DOHH2 (cell line): Measurements from ENCODE around the gene PRKN.

ENCODE experiments used
- H3F3A ChIP-seq: fragments of 200-600 bp; sonication (generic), shearing (Covaris generic); 2 replicates; pipeline ENCODE4 v1.6.0; 2016; ENCODE audit warnings: antibody characterized with exemption, mild to moderate bottlenecking; ENCODE audit not compliant: control insufficient read depth, insufficient read depth
- H3K27ac ChIP-seq: fragments of 200-600 bp; sonication (generic); 2 replicates; pipeline ENCODE4 v1.5.1; 2014; ENCODE audit warnings: low read depth, mild to moderate bottlenecking, low read length, moderate library complexity
- H3K27me3 ChIP-seq: fragments of 200-600 bp; sonication (generic); 2 replicates; pipeline ENCODE4 v1.6.1; 2014; ENCODE audit warnings: mild to moderate bottlenecking, low read length, mixed read lengths; ENCODE audit not compliant: control insufficient read depth
- H3K36me3 ChIP-seq: fragments of 200-600 bp; sonication (generic); 2 replicates; pipeline ENCODE4 v1.6.1; 2014; ENCODE audit warnings: mild to moderate bottlenecking, low read length, moderate library complexity, mixed read lengths; ENCODE audit not compliant: control insufficient read depth
- H3K4me1 ChIP-seq: fragments of 200-600 bp; sonication (generic); 2 replicates; pipeline ENCODE4 v1.6.1; 2014; ENCODE audit warnings: mild to moderate bottlenecking, low read length, mixed read lengths; ENCODE audit not compliant: control insufficient read depth
- H3K4me2 ChIP-seq: fragments of 200-600 bp; sonication (generic); 2 replicates; pipeline ENCODE4 v1.6.0; 2014; ENCODE audit warnings: mild to moderate bottlenecking, low read length, moderate library complexity
- H3K4me3 ChIP-seq: fragments of 200-600 bp; sonication (generic); 2 replicates; pipeline ENCODE4 v1.5.1; 2014; ENCODE audit warnings: mild to moderate bottlenecking, low read length, mixed read lengths
- H3K79me2 ChIP-seq: fragments of 200-600 bp; sonication (generic); 2 replicates; pipeline ENCODE4 v1.6.1; 2014; ENCODE audit warnings: mild to moderate bottlenecking, low read length, mixed read lengths; ENCODE audit not compliant: control insufficient read depth
- H3K9me2 ChIP-seq: fragments of 200-600 bp; sonication (generic); replicated peaks from 2 replicates; pipeline ENCODE4 v1.6.1; 2014; ENCODE audit warnings: mild to moderate bottlenecking, low read length, mixed read lengths; ENCODE audit not compliant: control insufficient read depth
- H3K9me3 ChIP-seq: fragments of 200-600 bp; sonication (generic); 2 replicates; pipeline ENCODE4 v1.6.1; 2014; ENCODE audit warnings: antibody characterized with exemption, low read length, mixed read lengths; ENCODE audit not compliant: control insufficient read depth, insufficient read depth
- H4K20me1 ChIP-seq: fragments of 200-600 bp; sonication (generic); 2 replicates; pipeline ENCODE4 v1.6.0; 2014; ENCODE audit warnings: low read depth, mild to moderate bottlenecking, antibody characterized with exemption, low read length, moderate library complexity; ENCODE audit not compliant: control insufficient read depth, insufficient read depth
- EZH2phosphoT487 ChIP-seq: fragments of 200-600 bp; sonication (generic); IDR thresholded peaks from 2 replicates; pipeline ENCODE4 v1.6.1; 2017; ENCODE audit warnings: borderline replicate concordance, mild to moderate bottlenecking, antibody characterized with exemption, low read length, moderate library complexity, mixed read lengths
- TF ChIP-seq, protein P1 (sequence below): fragments of 200-600 bp; sonication (generic); IDR thresholded peaks from one replicate; pipeline ENCODE4 v1.5.1; 2014; ENCODE audit warnings: antibody characterized with exemption, mild to moderate bottlenecking, low read depth, low read length; ENCODE audit not compliant: poor library complexity, severe bottlenecking

Gene PRKN

GRCh38 chr6:161850562-161850961 is 877.0 kb downstream of the PRKN start:
- Histone ChIP-seq H3F3A (no peaks in the 10 kb centered on the region), H3K79me2 (no peaks in the 10 kb centered on the region), H3K4me2 (no peak overlapping the region), H3K4me3 (no peak overlapping the region), H3K9me2 (no peaks in the 10 kb centered on the region), H3K9me3 (no peaks in the 10 kb centered on the region), H3K27ac (no peak overlapping the region), H3K36me3 (no peaks in the 10 kb centered on the region), H3K27me3 (no peaks in the 10 kb centered on the region), H3K4me1 (no peaks in the 10 kb centered on the region), H4K20me1 (no peaks in the 10 kb centered on the region)
- TF ChIP-seq, protein P1, sequence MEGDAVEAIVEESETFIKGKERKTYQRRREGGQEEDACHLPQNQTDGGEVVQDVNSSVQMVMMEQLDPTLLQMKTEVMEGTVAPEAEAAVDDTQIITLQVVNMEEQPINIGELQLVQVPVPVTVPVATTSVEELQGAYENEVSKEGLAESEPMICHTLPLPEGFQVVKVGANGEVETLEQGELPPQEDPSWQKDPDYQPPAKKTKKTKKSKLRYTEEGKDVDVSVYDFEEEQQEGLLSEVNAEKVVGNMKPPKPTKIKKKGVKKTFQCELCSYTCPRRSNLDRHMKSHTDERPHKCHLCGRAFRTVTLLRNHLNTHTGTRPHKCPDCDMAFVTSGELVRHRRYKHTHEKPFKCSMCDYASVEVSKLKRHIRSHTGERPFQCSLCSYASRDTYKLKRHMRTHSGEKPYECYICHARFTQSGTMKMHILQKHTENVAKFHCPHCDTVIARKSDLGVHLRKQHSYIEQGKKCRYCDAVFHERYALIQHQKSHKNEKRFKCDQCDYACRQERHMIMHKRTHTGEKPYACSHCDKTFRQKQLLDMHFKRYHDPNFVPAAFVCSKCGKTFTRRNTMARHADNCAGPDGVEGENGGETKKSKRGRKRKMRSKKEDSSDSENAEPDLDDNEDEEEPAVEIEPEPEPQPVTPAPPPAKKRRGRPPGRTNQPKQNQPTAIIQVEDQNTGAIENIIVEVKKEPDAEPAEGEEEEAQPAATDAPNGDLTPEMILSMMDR: no peak
- TF ChIP-seq EZH2phosphoT487: no peak

GRCh38 chr6:161847628-161848027 is 879.9 kb downstream of the PRKN start:
- no peaks in the 10 kb centered on the region for H3K9me2 ChIP-seq
- TF ChIP-seq, protein P1: no peak
- no peak for TF ChIP-seq EZH2phosphoT487
- H3K4me3 ChIP-seq: no peak overlapping the region
- H3K4me2 ChIP-seq: no peak overlapping the region
- no peaks in the 10 kb centered on the region for H3K36me3 ChIP-seq
- H3K27ac ChIP-seq: no peak overlapping the region
- H4K20me1 ChIP-seq: no peaks in the 10 kb centered on the region
- H3K27me3 ChIP-seq: no peaks in the 10 kb centered on the region
- no peaks in the 10 kb centered on the region for H3K9me3 ChIP-seq
- no peaks in the 10 kb centered on the region for H3K4me1 ChIP-seq
- H3K79me2 ChIP-seq: no peaks in the 10 kb centered on the region
- no peaks in the 10 kb centered on the region for H3F3A ChIP-seq

DNA sequence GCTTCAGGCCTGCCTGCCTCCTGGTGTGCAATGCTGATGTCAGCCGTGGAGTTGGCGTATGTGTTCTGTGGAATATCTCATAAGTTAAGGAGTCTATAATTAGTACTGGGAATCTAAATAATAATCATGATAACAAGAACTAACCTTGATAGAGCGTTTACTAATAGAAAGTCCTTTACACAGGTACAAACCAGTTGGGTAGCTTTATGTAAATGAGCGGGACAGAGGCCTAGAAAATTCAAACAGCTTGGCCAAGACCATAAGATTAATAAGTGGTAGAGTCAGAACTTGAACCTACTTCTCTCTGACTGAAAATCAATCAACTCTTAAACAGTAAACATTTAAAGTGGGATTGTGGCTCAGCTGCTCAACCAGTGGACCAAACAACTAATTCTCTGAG is 882.8 kb downstream of the PRKN start:
- H3F3A ChIP-seq: no peaks in the 10 kb centered on the region
- no peaks in the 10 kb centered on the region for H3K4me1 ChIP-seq
- no peak overlapping the region for H3K4me2 ChIP-seq
- H3K9me3 ChIP-seq: no peaks in the 10 kb centered on the region
- H3K9me2 ChIP-seq: no peaks in the 10 kb centered on the region
- H3K27me3 ChIP-seq: no peaks in the 10 kb centered on the region
- no peak overlapping the region for H3K27ac ChIP-seq
- TF ChIP-seq EZH2phosphoT487: no peak
- TF ChIP-seq, protein P1: no peak
- no peaks in the 10 kb centered on the region for H3K79me2 ChIP-seq
- no peaks in the 10 kb centered on the region for H4K20me1 ChIP-seq
- H3K36me3 ChIP-seq: no peaks in the 10 kb centered on the region
- H3K4me3 ChIP-seq: no peak overlapping the region

DNA sequence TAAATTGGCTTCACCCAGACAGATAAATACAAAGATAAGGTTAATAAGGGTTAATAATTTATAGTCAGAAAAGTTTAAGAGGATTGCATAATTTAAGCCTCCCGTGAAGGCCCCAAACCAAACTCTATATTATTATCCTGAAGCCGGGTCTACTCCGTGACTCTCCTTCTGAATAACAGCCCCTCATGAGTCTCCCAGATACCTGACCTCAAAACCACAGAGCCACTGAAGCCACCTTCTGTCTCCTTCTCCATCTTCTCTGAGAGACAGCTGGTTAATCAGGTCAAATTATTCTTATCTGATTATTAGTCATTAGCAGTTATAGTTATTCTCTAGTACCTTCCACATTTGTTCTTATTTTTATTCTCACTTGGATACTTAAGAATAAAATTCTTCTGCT is 884.5 kb downstream of the PRKN start:
- no peaks in the 10 kb centered on the region for H3K9me3 ChIP-seq
- H3K4me3 ChIP-seq: no peak overlapping the region
- H3K4me2 ChIP-seq: no peak overlapping the region
- no peaks in the 10 kb centered on the region for H3F3A ChIP-seq
- no peaks in the 10 kb centered on the region for H3K4me1 ChIP-seq
- no peaks in the 10 kb centered on the region for H4K20me1 ChIP-seq
- H3K9me2 ChIP-seq: no peaks in the 10 kb centered on the region
- H3K79me2 ChIP-seq: no peaks in the 10 kb centered on the region
- no peak overlapping the region for H3K27ac ChIP-seq
- TF ChIP-seq EZH2phosphoT487: no peak
- no peaks in the 10 kb centered on the region for H3K27me3 ChIP-seq
- H3K36me3 ChIP-seq: no peaks in the 10 kb centered on the region
